Lung (tissue), 12 donors: ENCODE results near the gene POLR2A. TPM values are rescaled to one million over a fixed set of nuclear protein-coding genes. Genes with fewer than 3 reads are reported as not detected.

ENCODE experiments used
- ATAC-seq: fragments of 200-7000 bp; cut with Tn5 transposase; one replicate; pipeline ENCODE4 v1.9.1; 2020; ENCODE audit warnings: moderate number of reproducible peaks; ENCODE audit not compliant: insufficient read depth, low FRiP score
- DNase-seq, 3 donors: peaks; one replicate each; pipeline ENCODE4 v3.0.0-alpha.2; 2013 to 2017
- H3K27ac ChIP-seq, 2 donors: one replicate each; pipeline ENCODE4 v1.5.1; 2013; ENCODE audit warnings: mild to moderate bottlenecking in 2 of 2, moderate library complexity in 2 of 2, control low read depth in 1 of 2, inconsistent platforms in 1 of 2, low read depth in 1 of 2, low read length in 1 of 2
- H3K27me3 ChIP-seq, 3 donors: one replicate each; pipeline ENCODE4 v1.5.1; 2013; ENCODE audit warnings: low read length in 2 of 3; ENCODE audit not compliant: control insufficient read depth in 3 of 3, insufficient read depth in 3 of 3
- H3K36me3 ChIP-seq, 4 donors: one replicate each; pipeline ENCODE4 v1.5.1; 2013; ENCODE audit warnings: low read length in 4 of 4, mild to moderate bottlenecking in 1 of 4, moderate library complexity in 1 of 4; ENCODE audit not compliant: control insufficient read depth in 4 of 4, insufficient read depth in 4 of 4
- H3K4me1 ChIP-seq, 5 donors: one replicate each; pipeline ENCODE4 v1.5.1; 2013; ENCODE audit warnings: low read length in 5 of 5, mild to moderate bottlenecking in 2 of 5, moderate library complexity in 1 of 5; ENCODE audit not compliant: control insufficient read depth in 5 of 5, insufficient read depth in 5 of 5
- H3K4me3 ChIP-seq: one replicate; pipeline ENCODE4 v1.5.1; 2013; ENCODE audit warnings: mild to moderate bottlenecking, control low read depth, moderate library complexity
- H3K9ac ChIP-seq, 2 donors: one replicate each; pipeline ENCODE4 v1.5.1; 2013; ENCODE audit warnings: low read length in 2 of 2, control low read depth in 1 of 2; ENCODE audit not compliant: insufficient read depth in 1 of 2
- H3K9me3 ChIP-seq, 4 donors: one replicate each; pipeline ENCODE4 v1.5.1; 2013; ENCODE audit warnings: low read length in 3 of 4, mild to moderate bottlenecking in 1 of 4, moderate library complexity in 1 of 4; ENCODE audit not compliant: control insufficient read depth in 4 of 4, insufficient read depth in 3 of 4
- CTCF ChIP-seq: IDR thresholded peaks from 2 replicates; pipeline ENCODE4 v1.5.1; 2012; ENCODE audit warnings: mild to moderate bottlenecking; ENCODE audit errors: control extremely low read depth, extremely low read depth
- WGBS, 2 donors: extraction: QIAGEN DNeasy Blood & Tissue Kit; methylation state at CpG; one replicate each; pipeline ENCODE4 v1.1.7; 2013; 5-methylcytosine and 5-hydroxymethylcytosine counted together
- polyA plus RNA-seq, 2 donors: library from polyadenylated mRNA; stranded (reverse); fragments of 200-250 nt; gene quantifications; one replicate each; pipeline ENCODE4 v1.2.1, GENCODE V29; 2013
- total RNA-seq, 2 donors: library from RNA; depleted of rRNA in 1 of 2; stranded (reverse); fragments of >200 nt in 1 of 2; gene quantifications; one replicate each; pipeline ENCODE4 v1.2.1, GENCODE V29; 2014 to 2021
- donor health status: control.
- donor health status: control.
- donor health status: Bipolar disorder and iron deficiency.
- donor health status: healthy.
- donor health status: DM: yes; HTN: yes; CAD: no.

The POLR2A gene
- total and polyA plus RNA-seq, 4 donors: 37.8 to 129 (median 76.9) TPM

GRCh38 chr17:7503521-7503920 is 19.4 kb downstream of the POLR2A start:
- Histone ChIP-seq H3K36me3 (peaks cover 45 to 68% (median 63%) of the 10 kb centered on the region in 4 donors), H3K9me3 (no peaks in the 10 kb centered on the region), H3K27ac (no peak overlapping the region), H3K4me3 (no peak overlapping the region), H3K4me1 (no peaks in the 10 kb centered on the region), H3K27me3 (no peaks in the 10 kb centered on the region), H3K9ac (no peak overlapping the region)
- no peak for ATAC-seq
- no peak for DNase-seq
- WGBS, 2 donors: 93 to 94% methylated on average over 8 of the region's 8 CpGs
- no peak for TF ChIP-seq CTCF

- H3K36me3 ChIP-seq: peaks cover 34 to 61% (median 57%) of the 10 kb centered on the region in 4 donors
- 85 to 89% methylated on average over 11 of the region's 11 CpGs for WGBS, 2 donors
- DNase-seq: no peak
Observed at GRCh38 chr17:7508145-7508544, 24.0 kb downstream of the POLR2A start.

GRCh38 chr17:7508846-7509245 is 24.7 kb downstream of the POLR2A start:
- TF ChIP-seq CTCF: no peak
- no peak for ATAC-seq

More at GRCh38 chr17:7508145-7508544, 24.0 kb downstream of the POLR2A start:
- Histone ChIP-seq H3K4me1 (no peaks in the 10 kb centered on the region), H3K9ac (no peak overlapping the region), H3K27me3 (no peaks in the 10 kb centered on the region), H3K9me3 (no peaks in the 10 kb centered on the region), H3K4me3 (no peak overlapping the region), H3K27ac (no peak overlapping the region)
- TF ChIP-seq CTCF: no peak
- ATAC-seq: no peak

GRCh38 chr17:7509937-7510336 is 25.8 kb downstream of the POLR2A start:
- 86 to 94% methylated on average over 5 of the region's 5 CpGs for WGBS, 2 donors
- ATAC-seq (no peak), DNase-seq (no peak)
- TF ChIP-seq CTCF: no peak
- Histone ChIP-seq H3K9me3 (no peaks in the 10 kb centered on the region), H3K4me1 (peaks cover 0 to 2% (median 0%) of the 10 kb centered on the region in 5 donors), H3K27ac (no peak overlapping the region), H3K4me3 (no peak overlapping the region), H3K9ac (no peak overlapping the region), H3K36me3 (peaks cover 33 to 64% (median 55%) of the 10 kb centered on the region in 4 donors), H3K27me3 (no peaks in the 10 kb centered on the region)

More at GRCh38 chr17:7508846-7509245, 24.7 kb downstream of the POLR2A start:
- H3K4me3 ChIP-seq: no peak overlapping the region
- H3K4me1 ChIP-seq: no peaks in the 10 kb centered on the region
- H3K27me3 ChIP-seq: no peaks in the 10 kb centered on the region
- WGBS, 2 donors: 94 to 95% methylated on average over 9 of the region's 9 CpGs
- H3K9me3 ChIP-seq: no peaks in the 10 kb centered on the region
- no peak overlapping the region for H3K9ac ChIP-seq
- DNase-seq: no peak
- peaks cover 33 to 60% (median 56%) of the 10 kb centered on the region in 4 donors for H3K36me3 ChIP-seq
- no peak overlapping the region for H3K27ac ChIP-seq
